DOHH2 (cell line): ENCODE results near the gene RBM25.

Experiments
- H3F3A ChIP-seq: fragments of 200-600 bp; sonication (generic), shearing (Covaris generic); 2 replicates; pipeline ENCODE4 v1.6.0; 2016; ENCODE audit warnings: antibody characterized with exemption, mild to moderate bottlenecking; ENCODE audit not compliant: control insufficient read depth, insufficient read depth
- H3K27ac ChIP-seq: fragments of 200-600 bp; sonication (generic); 2 replicates; pipeline ENCODE4 v1.5.1; 2014; ENCODE audit warnings: low read depth, mild to moderate bottlenecking, low read length, moderate library complexity
- H3K27me3 ChIP-seq: fragments of 200-600 bp; sonication (generic); 2 replicates; pipeline ENCODE4 v1.6.1; 2014; ENCODE audit warnings: mild to moderate bottlenecking, low read length, mixed read lengths; ENCODE audit not compliant: control insufficient read depth
- H3K36me3 ChIP-seq: fragments of 200-600 bp; sonication (generic); 2 replicates; pipeline ENCODE4 v1.6.1; 2014; ENCODE audit warnings: mild to moderate bottlenecking, low read length, moderate library complexity, mixed read lengths; ENCODE audit not compliant: control insufficient read depth
- H3K4me1 ChIP-seq: fragments of 200-600 bp; sonication (generic); 2 replicates; pipeline ENCODE4 v1.6.1; 2014; ENCODE audit warnings: mild to moderate bottlenecking, low read length, mixed read lengths; ENCODE audit not compliant: control insufficient read depth
- H3K4me2 ChIP-seq: fragments of 200-600 bp; sonication (generic); 2 replicates; pipeline ENCODE4 v1.6.0; 2014; ENCODE audit warnings: mild to moderate bottlenecking, low read length, moderate library complexity
- H3K4me3 ChIP-seq: fragments of 200-600 bp; sonication (generic); 2 replicates; pipeline ENCODE4 v1.5.1; 2014; ENCODE audit warnings: mild to moderate bottlenecking, low read length, mixed read lengths
- H3K79me2 ChIP-seq: fragments of 200-600 bp; sonication (generic); 2 replicates; pipeline ENCODE4 v1.6.1; 2014; ENCODE audit warnings: mild to moderate bottlenecking, low read length, mixed read lengths; ENCODE audit not compliant: control insufficient read depth
- H3K9me2 ChIP-seq: fragments of 200-600 bp; sonication (generic); replicated peaks from 2 replicates; pipeline ENCODE4 v1.6.1; 2014; ENCODE audit warnings: mild to moderate bottlenecking, low read length, mixed read lengths; ENCODE audit not compliant: control insufficient read depth
- H3K9me3 ChIP-seq: fragments of 200-600 bp; sonication (generic); 2 replicates; pipeline ENCODE4 v1.6.1; 2014; ENCODE audit warnings: antibody characterized with exemption, low read length, mixed read lengths; ENCODE audit not compliant: control insufficient read depth, insufficient read depth
- H4K20me1 ChIP-seq: fragments of 200-600 bp; sonication (generic); 2 replicates; pipeline ENCODE4 v1.6.0; 2014; ENCODE audit warnings: low read depth, mild to moderate bottlenecking, antibody characterized with exemption, low read length, moderate library complexity; ENCODE audit not compliant: control insufficient read depth, insufficient read depth
- CTCF ChIP-seq: fragments of 200-600 bp; sonication (generic); IDR thresholded peaks from one replicate; pipeline ENCODE4 v1.5.1; 2014; ENCODE audit warnings: antibody characterized with exemption, mild to moderate bottlenecking, low read depth, low read length; ENCODE audit not compliant: poor library complexity, severe bottlenecking
- EZH2phosphoT487 ChIP-seq: fragments of 200-600 bp; sonication (generic); IDR thresholded peaks from 2 replicates; pipeline ENCODE4 v1.6.1; 2017; ENCODE audit warnings: borderline replicate concordance, mild to moderate bottlenecking, antibody characterized with exemption, low read length, moderate library complexity, mixed read lengths

The RBM25 gene

GRCh38 chr14:73124180-73124894 is 66.0 kb downstream of the RBM25 start:
- Histone ChIP-seq H3K4me1 (no peaks in the 10 kb centered on the region), H4K20me1 (no peaks in the 10 kb centered on the region), H3K4me2 (no peak overlapping the region), H3K4me3 (no peak overlapping the region), H3K27me3 (no peaks in the 10 kb centered on the region), H3K36me3 (peaks cover 53% of the 10 kb centered on the region), H3F3A (peaks cover 27% of the 10 kb centered on the region; the same call in 1 of the 2 replicates), H3K27ac (no peak overlapping the region), H3K9me2 (no peaks in the 10 kb centered on the region), H3K9me3 (no peaks in the 10 kb centered on the region), H3K79me2 (no peaks in the 10 kb centered on the region)
- no peak for TF ChIP-seq CTCF
- no peak for TF ChIP-seq EZH2phosphoT487

GRCh38 chr14:73125169-73125588 is 66.8 kb downstream of the RBM25 start:
- Histone ChIP-seq H3K4me2 (no peak overlapping the region), H3K27ac (no peak overlapping the region), H3F3A (peaks cover 27% of the 10 kb centered on the region; the same call in 1 of the 2 replicates), H3K9me3 (no peaks in the 10 kb centered on the region), H3K4me3 (no peak overlapping the region), H3K79me2 (no peaks in the 10 kb centered on the region), H3K27me3 (no peaks in the 10 kb centered on the region), H4K20me1 (no peaks in the 10 kb centered on the region), H3K4me1 (no peaks in the 10 kb centered on the region), H3K36me3 (peaks cover 44% of the 10 kb centered on the region), H3K9me2 (no peaks in the 10 kb centered on the region)
- TF ChIP-seq EZH2phosphoT487 (no peak), CTCF (no peak)

GRCh38 chr14:73125746-73126145 is 67.4 kb downstream of the RBM25 start:
- H3K9me3 ChIP-seq: no peaks in the 10 kb centered on the region
- no peaks in the 10 kb centered on the region for H3K4me1 ChIP-seq
- no peak overlapping the region for H3K4me3 ChIP-seq
- no peaks in the 10 kb centered on the region for H3K9me2 ChIP-seq
- no peak overlapping the region for H3K4me2 ChIP-seq
- H3K79me2 ChIP-seq: no peaks in the 10 kb centered on the region
- no peak overlapping the region for H3K27ac ChIP-seq
- no peak for TF ChIP-seq CTCF
- TF ChIP-seq EZH2phosphoT487: no peak
- no peaks in the 10 kb centered on the region for H4K20me1 ChIP-seq
- H3K36me3 ChIP-seq: peaks cover 39% of the 10 kb centered on the region
- H3K27me3 ChIP-seq: no peaks in the 10 kb centered on the region
- H3F3A ChIP-seq: peaks cover 27% of the 10 kb centered on the region; the same call in 1 of the 2 replicates
